IPS-NIHi11 (cell line): Measurements from ENCODE around the gene BAZ1A.
A peak's percentile ranks its signal among the peaks of the same experiment; 100 is the strongest.
"Not testable (repeated sequence)": the region's sequence is repeated elsewhere in the genome, so short reads cannot be mapped to it uniquely, and the experiment has no call there.

Experiments used
- DNase-seq: peaks from one replicate; pipeline ENCODE4 v3.0.0; 2012; ENCODE audit warnings: mixed read lengths, low spot score

BAZ1A gene

GRCh38 chr14:34781242-34781641 lies 93.9 kb downstream of the BAZ1A start:
- no peak for DNase-seq

DNA sequence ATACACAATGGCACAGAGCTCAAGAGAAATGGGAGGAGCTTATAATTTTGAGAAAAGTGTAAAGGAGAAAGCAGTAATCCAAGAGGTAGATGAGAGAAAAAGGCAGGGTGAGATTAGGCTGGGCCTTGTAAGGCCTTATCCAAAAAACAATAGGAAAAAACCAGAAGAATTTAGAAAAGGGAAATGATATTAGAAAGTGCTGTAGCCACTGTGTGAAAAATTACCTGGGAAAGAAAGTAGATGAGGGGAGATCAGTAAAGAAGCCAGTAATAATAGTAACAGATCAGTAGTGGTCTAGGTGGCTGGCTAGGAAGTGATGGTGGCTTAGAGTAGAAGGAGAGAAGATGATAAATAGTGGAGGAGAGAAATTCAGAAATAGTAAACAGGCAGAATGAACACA lies 94.5 kb downstream of the BAZ1A start:
- DNase-seq = no peak

DNA sequence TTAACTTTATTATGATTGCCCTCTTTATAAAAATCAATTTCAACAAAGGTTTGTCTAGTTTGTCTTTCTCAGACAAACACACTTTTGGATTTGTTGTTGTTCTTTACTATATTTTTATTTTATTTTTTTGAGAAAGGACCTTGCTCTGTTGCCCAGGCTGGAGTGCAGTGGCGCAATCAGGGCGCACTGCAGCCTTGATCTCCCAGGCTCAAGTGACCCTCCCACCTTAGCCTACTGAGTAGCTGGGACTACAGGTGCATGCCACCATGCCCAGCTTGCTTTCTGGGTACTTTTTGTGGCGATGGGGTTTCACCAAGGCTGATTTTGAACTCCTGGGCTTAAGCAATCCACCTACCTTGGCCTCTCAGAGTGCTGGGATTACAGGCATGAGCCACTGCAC lies 96.4 kb downstream of the BAZ1A start:
- DNase-seq = no peak

DNA sequence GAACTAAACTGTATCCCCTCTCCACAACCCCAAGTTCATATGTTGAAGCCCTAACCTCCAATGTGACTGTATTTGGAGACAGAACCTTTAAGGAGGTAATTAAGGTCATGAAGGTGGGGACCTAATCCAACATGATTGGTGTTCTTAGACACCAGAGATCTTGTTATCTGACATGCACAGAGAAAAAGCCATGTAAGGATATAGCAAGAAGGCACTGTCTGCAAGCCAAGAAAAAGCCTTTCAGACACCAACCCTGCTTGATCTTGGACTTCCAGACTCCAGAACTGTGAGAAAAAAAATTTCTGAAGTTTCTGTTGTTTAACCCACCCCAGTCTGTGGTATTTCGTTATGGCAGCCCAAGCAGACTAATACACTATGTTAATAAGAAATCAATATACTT lies 98.5 kb downstream of the BAZ1A start:
- no peak for DNase-seq

- no peak for DNase-seq
Measured at GRCh38 chr14:34775922-34776321, 99.2 kb downstream of the BAZ1A start.

GRCh38 chr14:34775342-34775741 lies 99.8 kb downstream of the BAZ1A start:
- DNase-seq = no peak

DNA sequence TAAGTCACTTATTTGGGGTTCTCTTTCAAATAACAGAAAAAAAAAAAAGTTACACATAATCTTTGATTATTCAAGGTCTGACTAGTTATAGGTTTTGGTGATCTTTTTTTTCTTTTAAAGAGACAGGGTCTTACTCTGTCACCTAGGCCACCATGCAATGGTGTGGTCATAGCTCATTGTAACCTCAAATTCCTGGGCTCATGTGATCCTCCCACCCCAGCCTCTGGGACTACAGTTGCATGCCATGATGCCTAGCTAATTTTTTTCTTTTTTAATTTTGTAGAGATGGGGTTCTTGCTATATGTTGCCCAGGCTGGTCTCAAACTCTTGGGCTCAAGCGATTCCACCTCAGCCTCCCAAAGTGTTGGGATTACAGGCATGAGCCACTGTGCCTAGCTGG lies 104.3 kb downstream of the BAZ1A start:
- DNase-seq = no peak

GRCh38 chr14:34766606-34767005 lies 108.6 kb downstream of the BAZ1A start:
- no peak for DNase-seq

DNA sequence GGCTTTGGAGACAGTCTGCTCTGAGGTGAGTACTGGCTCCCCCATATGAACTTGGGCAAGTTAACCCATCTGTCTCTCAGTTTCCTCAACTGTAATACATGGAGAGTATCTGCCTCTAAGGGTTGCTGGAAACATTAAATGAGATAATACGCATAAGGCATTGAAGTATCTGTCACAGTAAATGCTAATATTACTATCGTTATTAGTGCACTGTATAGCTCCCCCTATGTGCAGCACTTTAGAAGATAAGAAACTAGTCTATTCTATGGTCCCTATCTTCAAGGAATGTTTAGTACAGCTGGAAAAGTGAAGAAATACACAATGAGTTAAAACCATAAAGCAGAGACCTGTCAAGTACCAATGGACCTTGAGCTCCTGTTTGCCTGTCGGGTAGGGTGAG lies 109.1 kb downstream of the BAZ1A start:
- DNase-seq = no peak

GRCh38 chr14:34755215-34755614 lies 119.9 kb downstream of the BAZ1A start:
- no peak for DNase-seq

GRCh38 chr14:34754687-34755086 lies 120.5 kb downstream of the BAZ1A start:
- DNase-seq = no peak

- no peak for DNase-seq
Measured at GRCh38 chr14:34750670-34751069, 124.5 kb downstream of the BAZ1A start.

DNA sequence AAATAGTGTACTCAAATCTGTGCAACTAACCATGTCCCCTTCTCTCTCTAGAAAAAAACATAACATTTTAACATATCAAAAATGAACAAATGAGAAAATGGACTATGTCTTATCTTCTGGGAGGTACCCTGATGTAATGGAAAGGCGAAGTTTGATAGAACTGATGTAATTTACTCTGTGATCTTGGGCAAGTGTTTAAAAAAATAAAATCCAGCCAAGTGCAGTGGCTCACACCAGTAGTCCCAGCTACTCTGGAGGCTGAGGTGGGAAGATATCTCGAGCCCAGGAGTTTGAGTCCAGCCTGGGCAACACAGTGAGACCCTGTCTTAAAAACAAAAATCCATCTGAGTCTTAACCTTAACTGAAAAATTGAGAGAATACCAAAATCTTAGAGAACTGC lies 124.9 kb downstream of the BAZ1A start:
- DNase-seq = no peak

DNA sequence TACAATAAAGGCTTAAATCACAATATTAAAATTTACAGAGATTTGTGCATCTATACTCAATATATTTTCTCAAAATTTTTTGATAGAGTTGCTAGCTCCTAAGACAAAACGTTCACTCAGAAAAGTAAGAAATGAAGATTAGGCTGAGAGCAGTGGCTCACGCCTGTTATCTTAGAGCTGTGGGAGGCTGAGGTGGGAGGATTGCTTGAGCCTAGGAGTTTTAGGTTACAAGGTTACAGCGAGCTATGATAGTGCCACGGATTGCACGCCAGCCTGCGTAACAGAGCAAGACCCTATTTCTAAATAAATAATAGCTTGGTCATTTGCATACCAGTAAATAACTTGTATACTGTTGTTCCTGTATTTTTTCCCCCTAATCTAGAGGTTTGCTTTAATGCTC lies 125.8 kb downstream of the BAZ1A start:
- DNase-seq = no peak

DNA sequence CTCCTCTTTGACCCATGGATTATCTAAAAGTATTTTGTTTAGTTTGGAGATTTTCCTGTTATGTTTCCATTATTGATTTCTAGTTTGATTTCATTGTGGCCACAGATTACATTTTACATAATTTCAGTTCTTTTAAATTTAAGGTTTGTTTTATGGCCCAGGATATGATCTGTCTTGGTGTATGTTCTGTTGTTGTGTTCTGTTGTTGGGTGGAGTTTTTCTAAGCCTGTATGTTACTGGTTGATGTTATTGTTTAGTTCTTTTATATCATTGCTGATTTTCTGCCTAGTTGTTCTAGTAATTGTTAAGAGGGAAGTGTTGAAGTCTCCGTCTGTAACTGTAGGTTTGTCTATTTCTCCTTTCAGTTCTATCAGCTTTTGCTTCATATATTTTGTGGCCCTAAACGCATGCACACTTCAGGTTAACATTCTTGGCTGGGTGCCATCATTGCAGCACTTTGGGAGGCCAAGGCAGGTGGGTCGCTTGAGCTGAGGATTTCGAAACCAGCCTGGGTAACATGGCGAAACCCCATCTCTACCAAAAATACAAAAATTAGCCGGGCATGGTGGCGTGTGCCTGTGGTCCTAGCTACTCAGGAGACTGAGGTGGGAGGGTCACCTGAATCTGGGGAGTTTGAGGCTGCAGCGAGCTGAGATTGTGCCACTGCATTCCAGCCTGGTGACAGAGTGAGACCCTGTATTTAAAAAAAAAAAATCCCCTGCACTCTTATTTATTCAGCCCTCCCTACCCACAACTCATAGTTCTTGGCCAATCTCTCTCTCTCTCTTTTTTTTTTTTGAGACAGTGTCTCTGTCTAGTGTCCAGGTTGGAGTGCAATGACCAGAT lies 132.7 kb downstream of the BAZ1A start:
- DNase-seq = no peak

- no peak for DNase-seq
Measured at GRCh38 chr14:34741840-34742239, 133.3 kb downstream of the BAZ1A start.

- DNase-seq = not testable (repeated sequence)
Measured at GRCh38 chr14:34740139-34740538, 135.0 kb downstream of the BAZ1A start.

DNA sequence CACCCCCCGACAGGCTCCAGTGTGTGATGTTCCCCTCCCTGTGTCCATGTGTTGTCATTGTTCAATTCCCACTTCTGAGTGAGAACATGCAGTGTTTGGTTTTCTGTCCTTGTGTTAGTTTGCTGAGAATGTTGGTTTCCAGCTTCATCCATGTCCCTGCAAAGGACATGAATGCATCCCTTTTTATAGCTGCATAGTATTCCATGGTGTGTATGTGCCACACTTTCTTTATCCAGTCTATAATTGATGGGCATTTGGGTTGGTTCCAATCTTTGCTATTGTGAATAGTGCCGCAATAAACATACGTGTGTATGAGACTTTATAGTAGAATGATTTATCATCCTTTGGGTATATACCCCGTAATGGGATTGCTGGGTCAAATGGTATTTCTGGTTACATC lies 138.1 kb downstream of the BAZ1A start:
- DNase-seq = not testable (repeated sequence)

- no peak for DNase-seq
Measured at GRCh38 chr14:34733245-34733644, 141.9 kb downstream of the BAZ1A start.

GRCh38 chr14:34732802-34733201 lies 142.4 kb downstream of the BAZ1A start:
- DNase-seq = no peak

- no peak for DNase-seq
Measured at GRCh38 chr14:34723867-34724266, 151.3 kb downstream of the BAZ1A start.

DNA sequence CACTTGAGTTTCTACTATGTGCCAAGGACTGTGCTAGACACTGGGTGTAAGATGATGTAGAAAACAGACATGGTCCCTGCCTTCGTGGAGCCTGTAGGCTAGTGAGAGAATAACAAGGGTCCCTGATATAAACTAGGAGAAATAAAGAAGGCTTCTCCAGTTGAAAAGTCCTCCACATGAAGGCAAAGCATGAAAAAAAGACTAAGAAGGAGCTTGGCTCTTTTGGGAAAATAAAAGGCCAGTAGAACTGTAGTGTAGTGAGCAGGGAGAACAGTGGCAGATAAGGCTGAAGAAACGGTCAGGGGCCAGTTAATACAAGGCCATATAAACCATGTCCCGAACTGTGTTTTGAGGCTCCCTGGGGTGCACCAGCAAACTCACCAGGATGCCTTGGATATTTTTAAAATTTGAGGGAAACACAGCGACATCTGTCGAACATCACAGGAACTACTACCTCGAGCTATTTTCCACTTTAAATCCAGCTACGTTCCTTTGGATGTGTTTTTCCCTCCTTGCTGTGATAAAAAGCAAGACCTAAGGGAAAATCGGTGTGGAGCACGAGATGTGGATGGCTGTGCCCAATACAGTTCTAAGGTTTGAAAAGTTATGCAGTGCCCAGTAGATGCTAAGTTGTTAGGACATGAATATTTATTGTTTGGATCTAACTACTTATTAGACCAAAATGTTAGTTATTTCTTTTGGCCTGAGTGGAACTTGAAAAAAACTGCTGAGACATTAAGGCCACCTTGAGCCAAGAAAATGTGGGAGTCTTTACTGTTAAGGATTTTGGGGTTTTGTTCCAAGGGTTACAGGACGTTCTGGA lies 152.2 kb downstream of the BAZ1A start:
- DNase-seq = peak; percentile 75

DNA sequence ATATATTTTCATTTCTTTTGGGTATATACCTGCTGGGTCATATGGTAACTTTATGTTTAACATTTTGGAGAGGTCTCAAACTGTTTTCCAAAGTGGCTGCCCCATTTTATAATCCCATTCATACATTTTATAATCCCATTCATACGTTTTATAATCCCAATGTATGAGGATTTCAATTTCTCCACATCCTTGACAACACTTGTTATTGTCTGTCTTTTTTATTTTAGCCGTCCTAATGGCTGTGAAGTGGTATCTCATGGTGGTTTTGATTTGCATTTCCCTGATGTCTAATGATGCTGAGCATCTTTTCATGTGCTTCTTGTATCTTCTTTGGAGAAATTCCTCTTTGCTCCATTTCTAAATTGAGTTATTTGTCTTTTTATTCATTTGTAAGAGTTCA lies 154.0 kb downstream of the BAZ1A start:
- DNase-seq = no peak
